HG03039 (cell line): ENCODE data around the gene GOLGA7B.

Experiments
- ATAC-seq: cut with Tn5 transposase; IDR thresholded peaks from one replicate; pipeline ENCODE4 v1.9.1; 2021; ENCODE audit warnings: mild to moderate bottlenecking, moderate library complexity; ENCODE audit not compliant: unreplicated experiment

Gene GOLGA7B

GRCh38 chr10:97849687-97850402 is at the start of gene GOLGA7B:
TSS of gene GOLGA7B (plus strand) at chr10:97849843. CDS start at chr10:97850304, 461 bp downstream.
- no peak for ATAC-seq

GRCh38 chr10:97800474-97800873 is 49.2 kb upstream of the GOLGA7B start:
- ATAC-seq, result no peak

- ATAC-seq, result no peak
Measured at GRCh38 chr10:97801422-97801821, 48.2 kb upstream of the GOLGA7B start.

GRCh38 chr10:97805096-97805884 is 44.4 kb upstream of the GOLGA7B start:
- ATAC-seq, result no peak

DNA sequence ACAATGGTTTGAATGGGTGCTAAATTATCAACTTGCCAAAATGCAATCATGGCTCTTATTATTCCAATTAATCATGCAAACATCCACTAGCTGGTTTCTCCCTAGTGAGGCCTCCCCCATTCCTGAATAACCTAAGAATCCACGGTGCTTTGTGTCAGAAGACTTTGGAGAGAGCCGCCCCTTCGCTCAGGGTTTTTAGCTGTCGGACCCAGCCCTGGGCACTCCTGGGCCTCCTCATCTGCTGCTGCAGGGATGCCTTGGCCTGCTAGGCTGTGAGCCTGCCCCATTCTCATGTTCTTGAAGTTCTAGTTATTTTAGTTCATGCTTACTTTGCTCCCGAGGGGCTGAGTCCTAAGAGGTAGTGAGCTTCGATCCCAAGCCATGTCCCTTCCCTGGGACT is 43.7 kb upstream of the GOLGA7B start:
- no peak for ATAC-seq

DNA sequence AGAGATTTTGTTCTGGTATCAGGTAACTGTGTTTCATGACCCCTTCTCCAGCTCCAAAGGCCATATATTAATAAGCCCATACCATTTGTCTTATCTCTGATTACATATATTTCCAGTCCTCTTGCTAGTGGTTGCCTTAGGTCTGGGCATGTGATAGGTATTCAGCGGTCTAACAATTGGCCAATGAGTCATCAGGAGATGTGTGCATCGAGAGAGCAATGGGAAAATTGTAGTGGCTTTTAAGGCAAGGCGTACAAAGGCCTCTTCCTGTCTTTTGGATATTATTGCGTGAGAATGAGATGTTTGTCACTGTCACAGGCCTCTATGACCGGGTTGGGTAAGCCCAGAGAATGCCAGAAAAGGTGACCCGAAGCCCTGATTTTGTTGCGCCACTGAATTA is 39.2 kb upstream of the GOLGA7B start:
- no peak for ATAC-seq

GRCh38 chr10:97811958-97812357 is 37.7 kb upstream of the GOLGA7B start:
- no peak for ATAC-seq

DNA sequence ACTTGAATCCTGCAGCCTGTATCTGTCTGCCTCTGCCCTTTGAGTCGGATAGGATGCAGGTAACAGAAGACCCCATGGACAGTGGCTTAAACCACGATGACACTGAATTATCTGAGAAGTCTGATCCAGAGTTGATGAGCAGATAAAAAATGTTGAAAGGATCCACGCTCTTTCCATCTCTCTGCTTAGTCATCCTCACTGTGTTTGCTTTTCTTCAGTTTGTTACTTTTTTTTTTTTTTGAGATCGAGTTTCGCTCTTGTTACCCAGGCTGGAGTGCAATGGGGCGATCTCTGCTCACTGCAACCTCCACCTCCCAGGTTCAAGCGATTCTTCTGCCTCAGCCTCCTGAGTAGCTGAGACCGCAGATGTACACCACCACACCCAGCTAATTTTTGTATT is 36.9 kb upstream of the GOLGA7B start:
- ATAC-seq, result no peak

DNA sequence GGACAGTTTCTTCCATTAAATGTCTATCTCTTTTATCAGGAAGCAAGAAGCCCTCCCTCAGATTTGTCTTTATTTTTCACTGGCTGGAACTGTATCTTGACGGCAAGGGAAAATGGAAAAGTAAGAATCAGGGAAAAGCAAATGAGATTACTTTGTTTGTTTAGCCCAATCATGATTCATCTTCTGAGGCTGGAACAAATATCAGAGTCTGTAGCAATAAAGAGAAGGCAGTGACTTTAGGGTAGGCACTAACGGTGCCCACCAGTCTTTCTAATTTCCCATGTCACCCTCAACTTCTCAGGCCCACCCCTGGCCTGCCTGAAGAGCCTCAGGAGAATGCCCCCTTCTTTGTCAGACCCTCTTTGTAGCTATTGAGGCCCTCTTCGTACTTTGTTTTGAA is 36.3 kb upstream of the GOLGA7B start:
- ATAC-seq, result no peak

GRCh38 chr10:97814996-97815395 is 34.6 kb upstream of the GOLGA7B start:
- no peak for ATAC-seq

GRCh38 chr10:97816609-97817008 is 33.0 kb upstream of the GOLGA7B start:
- no peak for ATAC-seq

DNA sequence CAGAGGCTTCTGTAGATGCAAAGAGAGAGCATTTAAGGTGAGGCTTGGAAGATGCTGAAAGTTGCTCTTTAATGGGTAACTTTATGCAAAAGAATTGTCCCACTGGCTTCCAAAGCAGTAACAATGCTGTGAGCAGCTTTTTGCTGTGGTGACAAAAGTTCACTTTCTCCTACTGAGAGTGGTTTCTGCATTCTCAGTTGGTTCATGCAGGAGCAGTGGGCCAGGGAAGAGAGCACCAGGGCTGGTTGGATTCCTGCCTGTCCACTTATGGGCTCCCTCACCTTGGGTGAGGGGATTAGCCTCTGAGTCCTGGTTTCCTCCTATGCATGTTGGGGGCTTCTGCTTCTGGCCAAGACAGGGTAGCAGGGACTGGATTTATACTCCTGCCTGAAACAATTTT is 31.1 kb upstream of the GOLGA7B start:
- ATAC-seq, result no peak

GRCh38 chr10:97820096-97820704 is 29.4 kb upstream of the GOLGA7B start:
- no peak for ATAC-seq

DNA sequence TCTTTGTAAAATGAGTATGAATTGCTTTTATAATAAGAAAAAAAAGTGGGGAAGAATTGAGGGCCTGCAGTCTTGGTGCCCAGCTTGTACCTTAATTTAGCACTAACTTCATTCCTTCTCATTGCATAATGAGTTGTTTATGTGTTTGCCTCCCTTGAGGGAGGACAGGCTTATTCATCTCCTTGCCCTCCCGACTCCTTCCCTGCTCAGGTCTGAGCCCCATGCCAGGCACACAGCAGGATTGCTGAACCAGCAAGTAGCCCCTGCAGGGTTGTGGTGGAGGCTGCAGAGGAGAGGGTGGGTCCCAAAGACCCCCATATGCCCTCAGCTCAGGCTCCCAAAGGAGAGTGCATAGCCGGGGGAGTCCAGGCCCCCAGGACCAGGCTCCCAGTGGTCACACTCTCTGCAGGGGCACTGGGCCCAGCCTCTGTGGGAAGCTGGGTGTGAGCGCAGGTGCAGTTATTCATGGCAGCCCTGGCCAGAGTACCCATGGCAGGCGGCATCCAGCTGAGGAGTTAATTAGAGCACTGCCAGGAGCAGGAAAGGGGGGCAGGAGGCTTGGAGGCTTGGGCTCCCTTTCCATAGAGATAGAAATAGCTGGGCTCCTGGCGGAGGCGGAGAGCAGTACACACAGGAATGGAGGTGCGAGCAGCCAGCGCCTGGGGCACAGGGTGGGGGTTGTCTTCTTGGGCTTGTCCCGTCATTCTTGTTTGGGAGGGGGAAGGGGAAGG is 28.2 kb upstream of the GOLGA7B start:
- ATAC-seq, result no peak

DNA sequence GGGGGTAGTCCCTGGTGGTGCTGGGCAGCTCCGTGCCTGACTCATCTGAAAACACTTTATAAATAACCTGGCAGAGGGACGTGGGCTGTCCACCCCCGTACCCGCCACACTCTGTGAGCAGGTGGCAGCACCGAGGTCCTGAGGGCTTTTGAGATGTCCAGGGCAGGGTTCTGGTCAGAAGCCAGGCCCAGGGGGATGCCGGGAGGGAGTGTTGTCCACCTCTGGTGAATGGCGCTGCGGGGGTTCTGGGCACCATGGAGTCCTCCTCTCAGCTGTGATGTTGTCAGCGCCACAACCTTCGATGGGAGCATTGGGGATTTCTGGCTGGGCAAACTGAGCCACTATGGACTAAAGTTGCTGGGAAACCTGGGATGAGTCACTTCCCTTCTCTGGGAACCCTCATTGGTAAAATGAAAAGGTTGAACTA is 27.4 kb upstream of the GOLGA7B start:
- no peak for ATAC-seq

- no peak for ATAC-seq
Measured at GRCh38 chr10:97823734-97824133, 25.9 kb upstream of the GOLGA7B start.

DNA sequence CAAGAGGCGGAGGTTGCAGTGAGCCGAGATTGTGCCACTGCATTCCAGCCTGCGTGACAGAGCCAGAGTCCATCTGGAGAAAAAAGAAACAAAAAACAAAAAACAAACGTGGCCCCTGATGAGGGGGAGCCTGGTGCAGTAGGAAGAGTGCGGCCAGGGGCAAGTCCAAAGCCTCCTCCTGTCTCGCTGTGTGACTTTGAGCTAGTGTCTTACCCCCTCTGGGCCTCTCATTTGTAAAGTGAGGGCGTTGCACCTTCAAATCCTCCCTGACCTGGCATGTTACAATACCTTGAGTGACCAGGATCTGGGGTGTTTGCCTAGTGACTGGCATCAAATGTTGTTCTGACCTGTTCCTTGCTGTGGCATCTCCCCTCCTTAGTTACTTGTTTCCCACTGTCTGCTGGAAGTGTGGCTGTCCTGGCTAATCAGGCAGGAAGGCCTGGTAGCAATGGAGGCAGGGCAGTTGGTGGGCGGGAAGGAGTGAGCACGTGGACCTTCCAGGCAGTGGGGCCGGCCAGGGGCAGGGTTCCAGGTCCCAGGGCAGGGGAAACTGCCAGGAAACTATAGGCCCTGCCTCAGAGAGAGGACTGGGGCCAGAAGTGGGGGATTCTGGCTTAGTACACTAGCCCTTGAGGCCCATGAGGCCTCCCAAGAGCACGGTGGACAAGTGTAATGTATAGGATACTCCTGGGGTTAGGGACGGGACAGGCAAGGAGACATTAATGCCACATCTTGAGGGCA is 24.5 kb upstream of the GOLGA7B start:
- no peak for ATAC-seq

DNA sequence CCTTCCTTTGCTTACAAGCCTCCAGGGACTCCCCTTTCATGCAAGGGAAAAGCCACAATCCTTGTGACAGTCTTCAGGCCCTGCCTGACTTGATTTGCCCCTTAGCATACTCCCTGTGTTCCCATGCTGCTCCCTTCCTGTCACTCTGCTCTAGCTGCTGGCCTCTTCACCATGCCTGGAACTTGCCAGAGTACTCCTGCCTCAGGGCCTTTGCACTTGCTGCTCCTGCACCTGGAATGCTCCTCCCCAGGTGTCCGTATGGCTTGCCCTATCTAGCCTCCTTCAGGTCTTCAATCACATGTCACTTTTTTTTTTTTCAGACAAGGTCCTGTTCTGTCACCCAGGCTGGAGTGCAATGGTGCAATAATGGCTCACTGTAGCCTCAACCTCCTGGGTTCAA is 22.8 kb upstream of the GOLGA7B start:
- no peak for ATAC-seq

GRCh38 chr10:97827702-97828291 is 21.8 kb upstream of the GOLGA7B start:
- no peak for ATAC-seq

GRCh38 chr10:97828721-97829120 is 20.9 kb upstream of the GOLGA7B start:
- no peak for ATAC-seq
